Esophagus mucosa (tissue), 1 donor: ENCODE results near the gene SV2C. TPM values are rescaled to one million over a fixed set of nuclear protein-coding genes. Genes with fewer than 3 reads are reported as not detected.
A peak's percentile ranks its signal among the peaks of the same experiment; 100 is the strongest.
"Not testable (repeated sequence)": the region's sequence is repeated elsewhere in the genome, so short reads cannot be mapped to it uniquely, and the experiment has no call there.

ENCODE experiments used
- ATAC-seq: fragments of 200-7000 bp; cut with Tn5 transposase; one replicate; pipeline ENCODE4 v1.9.1; 2020
- total RNA-seq: library from RNA; stranded (reverse); gene quantifications from one replicate; pipeline ENCODE4 v1.2.4, GENCODE V29; 2023
- donor health status: DM: yes; HTN: yes; CAD: no.

The SV2C gene
- total RNA-seq, 1 donor from 2014 or later: 0.12 TPM

DNA sequence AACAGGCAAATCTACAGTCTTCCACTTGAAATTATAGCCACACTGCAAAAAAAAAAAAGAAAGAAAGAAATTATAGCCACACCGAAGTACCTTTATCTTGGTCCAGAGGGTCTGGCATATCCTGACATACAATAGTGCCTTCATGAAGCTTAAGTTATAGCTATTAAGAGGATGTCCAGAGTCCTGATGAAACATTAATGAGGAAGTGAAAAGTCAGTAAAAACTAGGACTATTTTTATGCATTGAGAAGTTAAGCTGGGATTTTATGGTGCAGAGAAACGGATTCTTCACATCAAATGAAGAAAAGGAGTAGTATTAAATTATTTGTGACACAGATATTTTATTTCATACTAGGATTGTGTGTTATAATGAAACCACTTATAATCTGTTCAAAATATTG is 123.9 kb downstream of the SV2C start:
- ATAC-seq: no peak

GRCh38 chr5:76209297-76209696 is 126.1 kb downstream of the SV2C start:
- no peak for ATAC-seq

GRCh38 chr5:76210946-76211345 is 127.8 kb downstream of the SV2C start:
- ATAC-seq: no peak

DNA sequence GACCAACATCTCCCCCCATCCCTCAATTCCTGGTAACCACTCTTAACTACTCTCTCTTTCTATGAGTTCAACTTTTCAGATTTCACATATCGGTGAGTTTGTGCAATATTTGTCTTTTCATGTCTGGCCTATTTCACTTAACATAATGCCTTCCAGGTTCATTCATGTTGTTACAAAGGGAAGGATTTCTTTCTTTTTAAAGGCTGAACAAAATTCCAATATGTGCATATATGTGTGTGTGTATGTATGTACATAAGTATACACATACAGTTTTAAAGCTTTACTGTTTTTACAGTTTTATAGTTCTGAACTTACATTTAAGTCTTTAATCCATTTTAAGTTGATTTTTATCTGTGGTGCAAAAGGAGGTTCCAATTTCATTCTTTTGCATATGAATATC is 130.7 kb downstream of the SV2C start:
- no peak for ATAC-seq

DNA sequence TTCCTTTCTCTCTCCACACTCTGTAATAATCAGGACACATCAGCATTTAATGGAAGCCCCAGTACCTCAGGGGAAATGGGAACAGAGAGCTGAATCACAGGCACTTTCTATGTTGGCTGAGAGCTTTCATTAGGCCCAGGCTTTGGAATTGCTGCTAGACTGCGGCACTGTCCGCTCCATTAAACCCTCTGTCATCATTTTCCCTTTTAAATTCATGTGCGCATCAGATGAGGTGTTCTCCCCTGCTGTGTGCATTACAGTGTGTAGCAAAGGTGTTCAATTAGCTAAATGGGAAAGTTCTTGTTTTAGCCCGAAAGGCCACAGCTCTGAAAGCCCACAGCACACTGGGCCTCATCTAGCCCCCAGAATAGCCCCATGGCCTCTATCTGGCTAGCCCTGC is 133.6 kb downstream of the SV2C start:
- no peak for ATAC-seq

GRCh38 chr5:76219636-76220035 is 136.5 kb downstream of the SV2C start:
- ATAC-seq: no peak

DNA sequence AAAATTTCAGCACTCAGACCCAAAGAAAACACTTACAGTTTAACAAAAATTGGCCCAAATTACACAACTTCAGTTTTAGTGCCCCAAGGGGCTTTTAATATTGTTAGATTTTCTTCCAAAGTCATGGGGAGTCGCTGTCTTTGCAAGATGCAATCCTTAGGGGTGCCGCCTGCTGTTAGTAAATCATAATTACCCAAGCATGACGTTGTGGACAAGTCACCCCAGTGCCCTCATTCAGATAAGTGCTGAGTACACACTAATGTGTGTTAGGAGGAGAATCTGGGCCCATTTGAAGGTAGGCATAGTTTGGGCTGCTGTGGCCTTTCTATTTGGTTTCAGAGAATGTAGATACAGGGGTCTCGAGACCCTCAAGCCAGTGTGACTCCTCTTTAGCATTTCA is 138.1 kb downstream of the SV2C start:
- ATAC-seq: peak; percentile 54

- no peak for ATAC-seq
These were observed 139.1 kb downstream of the SV2C start for GRCh38 chr5:76222318-76222717.

DNA sequence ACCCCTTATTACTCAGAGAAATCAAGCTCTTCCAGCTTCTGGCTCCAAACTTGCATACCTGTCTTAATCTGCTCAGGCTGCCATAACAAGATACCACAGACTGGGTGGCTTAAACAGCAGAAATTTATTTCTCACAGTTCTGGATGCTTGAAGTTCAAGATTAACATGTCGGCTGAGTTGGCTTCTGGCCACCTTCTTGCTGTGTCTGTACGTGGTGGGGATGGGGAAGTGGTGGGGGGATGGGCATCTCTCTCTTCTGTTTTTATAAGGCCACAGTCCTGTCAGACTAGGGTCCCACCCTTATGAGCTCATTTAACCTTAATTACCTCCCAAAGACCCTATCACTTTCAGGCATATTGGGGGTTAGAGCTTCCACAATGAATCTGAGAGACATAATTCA is 140.5 kb downstream of the SV2C start:
- no peak for ATAC-seq

DNA sequence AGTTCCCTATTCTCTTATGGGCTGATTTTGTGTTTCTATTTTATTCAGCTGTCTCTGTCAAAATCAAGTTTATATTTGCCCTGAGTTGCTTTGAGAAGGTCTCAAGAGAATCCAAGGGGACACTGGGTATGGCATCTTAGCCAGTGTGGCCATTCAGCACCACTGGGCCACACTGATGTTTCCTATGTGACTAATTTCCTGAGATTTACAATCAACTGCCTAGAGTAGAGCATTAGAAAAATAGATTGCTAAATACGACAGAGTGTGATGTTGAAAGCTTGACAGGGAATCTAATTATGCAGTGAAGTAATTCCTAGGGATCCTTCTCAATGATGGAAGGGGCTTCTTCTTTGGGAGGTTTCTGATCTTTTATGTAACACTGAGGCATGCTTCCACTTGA is 141.7 kb downstream of the SV2C start:
- no peak for ATAC-seq

- no peak for ATAC-seq
These were observed 142.2 kb downstream of the SV2C start for GRCh38 chr5:76225336-76225735.

- ATAC-seq: no peak
These were observed 146.7 kb downstream of the SV2C start for GRCh38 chr5:76229900-76230299.

DNA sequence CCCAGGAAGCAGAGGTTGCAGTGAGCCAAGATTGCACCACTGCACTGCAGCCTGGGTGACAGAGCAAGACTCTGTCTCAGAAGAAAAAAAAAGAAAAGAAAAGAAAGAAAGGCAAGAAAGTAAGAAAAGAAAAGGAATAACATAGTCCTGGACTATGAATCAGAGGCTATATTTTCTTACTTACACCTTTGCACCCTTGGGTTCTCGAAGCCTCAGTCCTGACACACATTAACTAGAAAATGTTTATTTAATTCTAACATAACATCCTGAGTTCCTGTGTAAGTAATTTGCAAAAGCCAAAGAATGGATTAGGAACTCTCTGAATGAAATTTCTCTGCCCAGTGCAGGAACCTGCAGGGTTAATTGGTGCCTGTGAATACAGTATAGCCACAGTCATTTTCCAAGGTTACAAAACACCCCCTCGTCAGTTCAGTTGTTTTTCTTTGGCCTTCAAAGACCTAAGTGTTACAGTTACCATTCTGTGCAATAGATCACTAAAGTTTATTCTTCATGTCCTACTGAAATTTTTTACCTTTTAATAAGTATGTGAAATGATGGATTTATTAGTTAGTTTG is 147.6 kb downstream of the SV2C start:
- ATAC-seq: no peak

- no peak for ATAC-seq
These were observed 151.5 kb downstream of the SV2C start for GRCh38 chr5:76234665-76235064.

DNA sequence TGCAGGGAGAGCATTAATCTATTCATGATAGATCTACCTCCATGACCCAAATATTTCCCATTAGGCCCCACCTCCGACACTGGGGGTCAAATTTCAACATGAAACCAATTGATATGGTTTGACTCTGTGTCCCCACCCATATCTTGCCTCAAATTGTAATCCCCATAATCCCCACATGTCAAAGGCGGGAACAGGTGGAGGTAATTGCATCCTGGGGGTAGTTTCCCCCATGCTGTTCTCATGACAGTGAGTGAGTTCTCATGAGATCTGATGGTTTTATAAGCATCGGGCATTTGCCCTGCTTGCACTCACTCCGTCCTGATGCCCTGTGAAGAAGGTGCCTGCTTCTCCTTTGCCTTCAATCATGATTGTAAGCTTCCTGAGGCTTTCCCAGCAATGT is 153.5 kb downstream of the SV2C start:
- ATAC-seq: no peak

- no peak for ATAC-seq
These were observed 157.2 kb downstream of the SV2C start for GRCh38 chr5:76240336-76240735.

DNA sequence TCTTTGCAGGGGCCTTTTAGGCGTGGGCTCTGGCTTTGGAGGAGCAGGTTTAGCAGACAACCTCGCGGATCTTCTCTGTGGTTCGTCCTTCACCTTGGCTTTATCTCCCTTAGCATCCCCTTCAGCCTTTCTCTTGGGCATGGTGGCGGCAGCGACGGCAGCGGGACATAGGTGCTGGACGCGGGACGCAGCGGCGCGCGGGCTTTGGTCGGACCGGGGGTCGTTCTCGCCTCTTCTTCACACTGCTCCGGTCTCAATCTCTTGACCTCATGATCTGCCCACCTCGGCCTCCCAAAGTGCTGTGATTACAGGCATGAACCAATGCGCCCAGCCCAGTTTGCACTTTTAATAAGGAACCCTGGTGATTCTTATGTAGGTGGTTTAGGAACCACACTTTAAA is 159.0 kb downstream of the SV2C start:
- ATAC-seq: not testable (repeated sequence)

DNA sequence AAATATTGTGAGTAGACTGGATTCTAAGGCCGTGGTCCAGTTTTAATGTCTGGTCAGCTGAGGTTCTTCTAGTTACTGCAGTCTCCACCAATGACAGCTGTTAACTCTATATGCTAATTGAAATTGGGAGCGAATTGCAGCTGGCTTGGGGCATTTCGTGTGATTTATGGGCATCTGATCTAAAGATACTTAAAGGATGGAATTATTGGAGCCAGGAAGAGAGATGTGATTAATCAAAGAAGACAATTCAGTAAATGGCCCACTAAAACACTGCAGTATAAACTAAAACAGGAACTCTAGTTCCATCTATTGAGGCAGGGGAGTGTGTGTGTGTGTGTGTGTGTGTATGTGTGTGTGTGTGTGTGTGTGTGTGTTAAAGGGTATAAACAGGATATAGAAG is 162.4 kb downstream of the SV2C start:
- ATAC-seq: no peak

DNA sequence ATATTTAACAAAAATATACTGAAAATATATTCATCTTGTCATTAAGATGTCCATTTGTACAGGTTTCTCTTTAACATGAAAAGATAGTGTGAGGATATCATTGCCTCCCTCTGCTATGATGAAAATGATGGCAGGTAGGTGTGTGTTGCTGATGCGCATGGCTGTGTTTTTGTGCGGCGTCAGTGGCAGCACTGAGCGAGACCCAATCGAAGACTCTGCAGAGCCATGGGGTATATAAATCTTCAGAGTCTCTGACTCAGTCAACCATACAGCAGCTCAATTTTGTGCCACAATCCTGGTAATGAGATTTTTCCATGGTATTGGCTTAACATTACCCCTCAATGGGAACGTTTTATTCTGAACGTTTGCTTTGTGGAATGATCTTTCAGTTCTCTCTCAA is 166.4 kb downstream of the SV2C start:
- ATAC-seq: no peak

DNA sequence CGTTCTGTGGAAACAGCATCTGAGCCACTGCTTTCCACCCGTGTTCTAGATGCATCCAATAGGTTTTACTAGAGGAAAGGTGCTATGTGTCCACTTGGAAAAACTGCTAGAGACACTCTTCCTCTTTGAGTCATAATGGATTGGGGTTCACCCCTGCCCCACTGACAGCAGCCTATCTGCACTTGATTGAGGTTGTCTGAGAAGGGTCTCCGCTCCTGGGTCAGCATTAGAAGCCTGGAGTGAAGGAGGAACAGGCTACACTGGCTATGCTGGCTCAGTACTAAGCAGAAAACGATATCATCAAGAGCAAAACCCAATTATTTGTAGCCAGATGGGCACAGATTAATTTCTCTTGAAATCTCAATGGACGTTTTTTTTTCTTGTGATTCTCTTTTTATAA is 167.3 kb downstream of the SV2C start:
- ATAC-seq: no peak

DNA sequence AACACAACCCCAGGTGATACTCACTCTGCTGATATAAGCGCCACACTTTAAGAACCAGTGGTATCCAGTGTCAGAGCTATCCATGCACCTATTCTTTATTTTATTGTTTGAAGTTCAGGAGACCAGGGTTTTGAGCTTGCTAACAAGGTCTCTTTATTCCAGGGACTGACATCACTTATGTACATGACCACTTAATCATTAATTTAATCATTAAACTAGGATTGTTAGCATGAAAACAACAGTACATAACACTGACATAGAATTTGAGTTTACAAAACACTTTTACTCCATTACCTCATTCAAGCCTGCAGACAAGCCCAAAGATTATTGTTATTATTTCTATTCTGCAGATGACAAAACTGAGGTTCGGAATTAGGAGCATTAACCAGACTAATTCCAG is 168.5 kb downstream of the SV2C start:
- ATAC-seq: no peak

GRCh38 chr5:76252437-76252836 is 169.3 kb downstream of the SV2C start:
- ATAC-seq: no peak

GRCh38 chr5:76256116-76256889 is 173.1 kb downstream of the SV2C start:
- ATAC-seq: peak; percentile 91

- ATAC-seq: peak; percentile 29
These were observed 174.1 kb downstream of the SV2C start for GRCh38 chr5:76257225-76257833.
